MCF 10A (cell line): ENCODE results near the gene MYLIP. TPM values are rescaled to one million over a fixed set of nuclear protein-coding genes. Genes with fewer than 3 reads are reported as not detected.

Experiments used
- BruUV-seq: library from RNA; stranded (reverse); fragments of 400-500 nt; replicated peaks from 2 replicates; lab custom pipeline; 2021; lab: Mats Ljungman, UMichigan
- CTCF ChIA-PET: fragments of 300-600 bp; sonication (Branson Sonifier 250); formaldehyde crosslinking; extraction: SDS; loops from one replicate; lab custom pipeline; 2021; ENCODE audit warnings: antibody characterized with exemption, inconsistent platforms; lab: Yijun Ruan, JAX
- POLR2A ChIA-PET: fragments of 300-600, 350-650 bp; sonication (Branson Sonifier 250); formaldehyde crosslinking; extraction: SDS; loops from one replicate; lab custom pipeline; 2020; ENCODE audit warnings: antibody characterized with exemption, inconsistent platforms; lab: Yijun Ruan, JAX
- DNase-seq: peaks from one replicate; pipeline ENCODE4 v3.0.0-alpha.2; 2018; ENCODE audit not compliant: unreplicated experiment
- H3K27ac Mint-ChIP-seq: one replicate; pipeline ENCODE4 v1.8.0; 2022; ENCODE audit warnings: mild to moderate bottlenecking, low read depth, mixed read lengths; ENCODE audit not compliant: unreplicated experiment
- H3K27me3 Mint-ChIP-seq: one replicate; pipeline ENCODE4 v1.8.0; 2022; ENCODE audit warnings: mixed read lengths; ENCODE audit not compliant: insufficient read depth, unreplicated experiment
- H3K36me3 Mint-ChIP-seq: one replicate; pipeline ENCODE4 v1.8.0; 2022; ENCODE audit warnings: mild to moderate bottlenecking, moderate library complexity, mixed read lengths; ENCODE audit not compliant: insufficient read depth, unreplicated experiment
- H3K4me1 Mint-ChIP-seq: one replicate; pipeline ENCODE4 v1.8.0; 2022; ENCODE audit warnings: mixed read lengths; ENCODE audit not compliant: insufficient read depth, unreplicated experiment
- H3K4me3 Mint-ChIP-seq: one replicate; pipeline ENCODE4 v1.8.0; 2022; ENCODE audit warnings: mild to moderate bottlenecking, moderate library complexity, mixed read lengths; ENCODE audit not compliant: unreplicated experiment
- H3K9me3 Mint-ChIP-seq: one replicate; pipeline ENCODE4 v1.8.0; 2022; ENCODE audit warnings: mixed read lengths; ENCODE audit not compliant: unreplicated experiment
- CTCF ChIP-seq: fragments of 200-600 bp; IDR thresholded peaks from one replicate; pipeline ENCODE4 v1.8.0; 2022; ENCODE audit warnings: antibody characterized with exemption, mild to moderate bottlenecking; ENCODE audit not compliant: unreplicated experiment
- intact Hi-C: fragments of 100-400 bp; cut with micrococcal nuclease; formaldehyde crosslinking; loops from 2 replicates; pipeline ENCODE4 v1.14.1; 2022
- total RNA-seq: library from RNA; stranded (reverse); gene quantifications from 2 replicates; pipeline ENCODE4 v1.2.3, GENCODE V29; 2022

The MYLIP gene
- total RNA-seq, 1 experiment from 2014 or later: 2.1 TPM

GRCh38 chr6:16106991-16107787 is 21.7 kb upstream of the MYLIP start:
- no TSS peak for BruUV-seq
- intact Hi-C loops: no loop called here
- Mint-ChIP-seq H3K4me1 (no peaks in the 10 kb centered on the region), H3K27ac (no peak overlapping the region), H3K4me3 (no peak overlapping the region), H3K9me3 (no peaks in the 10 kb centered on the region), H3K27me3 (no peaks in the 10 kb centered on the region), H3K36me3 (no peaks in the 10 kb centered on the region)
- no peak for TF ChIP-seq CTCF
- ChIA-PET CTCF (interaction anchor here (0.6 to 0.9 kb wide), 3 partner anchors 9 to 372 kb away, joined by 3 to 5 read pairs (median 4); partner anchors contain the start of gene MYLIP), POLR2A (interaction anchor here (0.6 kb wide), 1 partner anchor 297 kb away, joined by 3 read pairs; no protein-coding TSS in a partner anchor)
- no peak for DNase-seq

GRCh38 chr6:16108419-16108818 is 20.5 kb upstream of the MYLIP start:
- Mint-ChIP-seq H3K9me3 (no peaks in the 10 kb centered on the region), H3K36me3 (no peaks in the 10 kb centered on the region)

GRCh38 chr6:16108921-16109658 is 19.8 kb upstream of the MYLIP start:
- intact Hi-C loops: no loop called here
- Mint-ChIP-seq H3K4me1 (no peaks in the 10 kb centered on the region), H3K9me3 (no peaks in the 10 kb centered on the region), H3K36me3 (no peaks in the 10 kb centered on the region), H3K4me3 (no peak overlapping the region), H3K27ac (no peak overlapping the region), H3K27me3 (no peaks in the 10 kb centered on the region)
- TF ChIP-seq CTCF: no peak
- ChIA-PET POLR2A (interaction anchor here (1.2 kb wide), 1 partner anchor 20 kb away, joined by 3 read pairs; the partner anchor contains the start of gene MYLIP), CTCF (no interaction called here)
- no peak for DNase-seq
- BruUV-seq: no TSS peak

More at GRCh38 chr6:16108419-16108818, 20.5 kb upstream of the MYLIP start:
- intact Hi-C loops: no loop called here
- CTCF ChIA-PET: no interaction called here
- TF ChIP-seq CTCF: no peak
- no peak for DNase-seq
- no peak overlapping the region for H3K4me3 Mint-ChIP-seq
- POLR2A ChIA-PET: no interaction called here
- no TSS peak for BruUV-seq
- H3K27ac Mint-ChIP-seq: no peak overlapping the region
- no peaks in the 10 kb centered on the region for H3K27me3 Mint-ChIP-seq
- H3K4me1 Mint-ChIP-seq: no peaks in the 10 kb centered on the region
